Kidney glomerular epithelial cell (primary cell): ENCODE data around the gene TRIM25.
A peak's percentile ranks its signal among the peaks of the same experiment; 100 is the strongest.

Experiments
- DNase-seq: peaks from one replicate; lab custom pipeline; 2025; lab: John Stamatoyannopoulos, UW

The TRIM25 gene

DNA sequence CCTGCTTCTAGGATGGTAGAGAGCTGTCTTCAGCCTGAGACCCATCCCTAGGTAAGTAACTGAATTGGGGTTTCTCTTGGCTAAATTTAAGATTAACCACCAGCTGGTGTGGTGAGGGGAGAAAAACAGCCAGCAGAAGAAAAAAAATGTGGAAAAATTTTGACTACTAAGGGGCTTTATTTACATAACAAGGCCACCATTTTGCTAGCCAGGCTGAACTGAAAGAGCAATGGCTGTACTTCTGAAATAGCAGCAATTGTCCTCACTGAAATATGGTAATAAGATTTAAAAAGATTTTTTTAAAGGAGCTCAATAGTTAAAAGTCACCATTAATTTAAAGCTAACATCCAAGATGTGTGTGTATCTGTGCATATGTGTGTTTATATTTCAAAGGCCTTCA, 12.4 kb upstream of the TRIM25 start:
- DNase-seq = no peak

DNA sequence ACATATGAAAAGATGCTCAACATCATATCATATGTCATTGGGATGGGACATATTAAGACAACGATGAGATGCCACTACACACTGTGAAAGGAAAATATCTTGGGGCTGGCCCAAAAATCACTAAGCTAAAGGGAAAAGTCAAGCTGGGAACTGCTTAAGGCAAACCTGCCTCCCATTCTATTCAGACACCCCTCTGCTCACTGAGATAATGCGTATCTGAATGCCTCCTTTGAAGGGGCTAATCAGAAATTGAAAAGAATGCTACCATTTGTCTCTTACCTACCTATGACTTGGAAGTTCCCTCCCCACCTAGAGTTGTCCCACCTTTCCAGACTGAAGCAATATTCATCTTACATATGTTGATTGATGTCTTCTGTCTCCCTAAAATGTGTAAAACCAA, 11.2 kb upstream of the TRIM25 start:
- DNase-seq = no peak

DNA sequence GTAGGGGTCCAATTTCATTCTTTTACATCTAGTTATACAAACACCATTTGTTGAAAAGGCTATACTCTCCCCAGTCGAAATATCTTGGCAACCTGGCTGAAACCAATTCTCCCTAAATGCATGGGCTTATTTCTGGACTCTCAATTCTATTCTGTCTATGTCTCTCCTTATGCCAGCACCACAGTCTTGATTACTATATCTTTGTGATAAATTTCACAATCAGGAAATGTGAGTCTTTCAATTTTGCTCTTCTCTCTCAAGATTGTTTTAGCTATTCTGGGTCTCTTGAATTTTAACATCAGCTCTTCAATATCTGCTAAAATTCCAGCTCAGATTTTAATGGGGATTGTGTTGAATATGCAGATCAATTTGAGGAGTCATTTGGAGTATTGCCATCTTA, 5.9 kb upstream of the TRIM25 start:
- DNase-seq = no peak

DNA sequence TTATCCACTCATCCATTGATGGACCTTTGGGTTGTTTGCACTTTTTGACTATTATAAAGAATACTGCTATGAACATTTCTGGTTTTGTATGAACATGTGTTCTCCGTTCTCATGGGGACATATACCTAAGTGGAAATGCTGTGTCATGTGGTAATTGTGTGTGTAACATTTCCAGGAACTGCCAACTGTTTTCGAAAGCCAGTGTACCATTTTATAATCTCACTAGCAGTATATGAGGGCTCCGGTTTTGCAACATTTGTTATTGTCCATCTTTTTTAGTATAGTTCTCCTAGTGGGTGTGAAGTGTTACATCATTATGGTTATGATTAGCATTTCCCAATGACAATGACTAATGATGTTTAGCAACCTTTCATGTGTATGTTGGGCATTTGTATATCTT, 5.1 kb upstream of the TRIM25 start:
- DNase-seq = no peak

DNA sequence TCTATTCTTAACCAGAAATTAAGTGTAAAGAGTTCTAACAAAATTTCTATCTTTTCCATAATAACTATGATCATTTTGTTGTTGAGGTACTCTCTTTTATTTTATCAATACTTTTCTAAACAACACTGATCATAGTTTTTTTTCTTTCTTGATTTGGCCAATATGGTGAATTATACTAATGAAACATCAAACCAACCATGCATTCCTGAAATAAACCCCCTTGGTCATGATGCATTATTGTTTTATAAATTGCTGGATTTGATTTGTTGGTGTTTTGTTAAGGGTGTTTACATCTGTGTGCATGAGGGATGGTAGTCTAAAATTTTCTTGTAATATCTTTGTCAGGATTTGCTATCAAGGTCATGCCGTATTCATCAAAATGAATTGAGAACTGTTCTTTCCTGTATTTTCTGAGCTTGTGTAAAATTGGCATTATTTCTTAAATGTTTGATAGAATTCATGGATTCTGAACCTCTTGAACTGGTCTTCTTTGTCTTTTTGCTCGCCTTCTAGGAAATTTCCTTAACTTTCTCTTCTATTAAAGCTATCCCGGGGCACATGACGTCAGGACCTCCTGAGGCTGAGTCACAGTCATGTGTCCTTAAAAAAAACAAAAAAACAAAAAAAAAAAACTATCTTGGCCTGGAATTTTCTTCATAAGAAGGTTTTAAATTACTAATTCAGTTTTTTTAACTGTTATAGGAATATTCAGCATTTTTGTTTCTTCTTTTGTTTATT, 3.9 kb upstream of the TRIM25 start:
- DNase-seq = no peak

DNA sequence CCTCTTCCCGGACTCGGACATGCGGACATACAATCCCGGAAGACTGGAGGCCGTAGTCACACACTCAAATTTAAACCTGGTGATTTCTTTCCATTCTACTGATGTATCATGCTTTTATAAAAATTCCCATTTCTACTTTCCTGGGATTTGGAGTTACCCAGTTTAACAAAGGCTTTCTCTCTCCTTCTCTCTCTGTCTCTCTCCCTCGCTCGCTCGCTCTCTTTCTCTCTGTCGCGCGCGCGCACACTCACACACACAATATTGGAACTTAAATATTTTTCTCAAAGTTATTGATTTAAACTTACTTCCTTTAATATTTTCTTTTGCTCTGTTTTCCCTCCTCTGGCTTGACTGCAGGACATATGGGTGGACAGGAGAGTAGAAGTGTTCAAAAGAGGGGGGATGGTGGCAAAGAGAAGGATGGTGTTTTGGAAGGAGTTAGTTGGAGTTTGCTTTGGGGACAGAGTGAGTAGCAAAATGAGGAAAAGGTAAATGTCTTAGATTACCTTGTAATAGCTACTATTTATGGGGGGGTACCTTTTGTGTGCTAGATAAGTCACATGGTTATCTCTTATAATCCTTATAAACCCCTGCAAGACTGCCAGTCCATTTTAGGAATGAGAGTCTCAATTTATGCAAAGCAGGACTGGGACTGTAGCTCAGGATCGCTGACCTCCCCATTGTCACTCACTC, 878 bp upstream of the TRIM25 start:
- no peak for DNase-seq

DNA sequence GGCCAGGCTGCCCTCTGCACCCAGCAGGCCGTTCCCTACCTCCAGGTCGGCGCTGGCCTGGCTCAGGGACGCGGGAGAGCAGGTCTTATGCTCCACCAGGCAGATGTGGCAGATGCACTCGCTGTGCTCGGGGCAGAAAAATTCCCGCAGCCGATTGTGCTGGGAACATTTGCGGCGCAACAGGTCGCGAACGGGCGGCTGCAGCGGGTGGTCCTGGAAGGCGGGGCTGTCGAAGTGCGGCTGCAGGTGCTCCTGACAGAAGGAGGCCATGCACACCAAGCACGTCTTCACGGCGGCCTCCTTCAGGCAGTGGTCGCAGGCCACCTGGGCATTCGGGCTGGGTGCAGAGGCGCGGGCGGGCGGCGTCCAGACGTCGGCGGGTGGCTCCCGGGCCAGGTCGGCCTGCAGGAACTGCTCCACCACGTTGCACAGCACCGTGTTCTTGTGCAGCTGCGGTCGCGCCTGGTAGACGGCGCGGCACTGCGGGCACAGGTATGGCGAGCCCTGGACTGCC, 439 bp downstream of the TRIM25 start:
- DNase-seq = no peak

DNA sequence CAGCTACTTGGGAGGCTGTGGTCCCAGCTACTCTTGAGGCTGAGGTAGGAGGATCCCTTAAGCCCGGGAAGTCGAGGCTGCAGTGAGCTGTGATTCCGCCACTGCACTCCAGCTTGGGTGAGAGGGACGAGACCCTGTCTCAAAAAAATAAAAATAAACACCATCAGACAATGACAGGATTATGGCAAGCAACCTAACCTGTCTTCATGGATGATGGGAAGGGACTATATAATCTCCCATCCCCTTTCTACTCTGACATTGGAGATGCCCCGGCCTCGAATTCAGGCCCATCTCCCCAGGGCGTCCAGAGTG, 893 bp downstream of the TRIM25 start:
- no peak for DNase-seq

DNA sequence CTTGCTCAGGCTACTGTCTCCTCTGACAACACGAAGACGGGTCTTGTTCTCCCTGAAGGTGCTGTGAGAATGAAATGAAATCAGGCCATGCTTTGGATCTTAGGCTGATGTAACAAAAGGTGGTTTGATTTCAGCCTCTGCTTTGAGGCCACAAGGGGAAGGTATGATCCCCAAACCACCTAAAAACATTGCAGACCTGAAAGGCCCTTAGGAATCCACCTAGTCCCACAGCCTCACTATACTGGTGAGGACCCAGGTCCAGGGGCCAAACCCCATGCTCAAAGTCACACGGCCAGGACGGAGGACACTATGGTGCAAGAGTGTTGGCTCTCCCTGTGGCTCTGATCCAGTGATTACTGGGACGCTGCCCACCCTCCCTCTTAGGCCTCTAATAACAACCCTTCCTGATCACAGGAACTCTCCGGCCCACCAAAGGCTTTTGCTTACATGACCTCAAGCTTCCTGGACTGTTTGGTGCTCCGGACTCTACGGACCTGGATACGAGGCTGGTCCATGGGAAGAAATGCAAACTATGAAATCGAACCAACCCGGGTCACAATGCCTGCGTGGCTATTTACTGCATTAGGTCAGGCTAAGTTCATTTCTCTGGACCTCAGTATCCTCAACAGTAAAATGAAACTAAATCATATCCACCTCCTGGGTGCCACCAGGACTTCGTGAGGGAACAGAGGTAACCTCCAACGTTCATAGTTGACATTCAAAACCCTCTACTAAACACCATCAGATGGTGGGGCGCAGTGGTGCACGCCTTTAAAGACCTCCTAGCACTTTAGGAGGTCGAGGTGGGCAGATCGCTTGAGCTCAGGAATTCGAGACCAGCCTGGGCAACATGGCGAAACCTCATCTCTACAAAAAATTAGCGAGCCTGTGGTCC, 1.5 kb downstream of the TRIM25 start:
- no peak for DNase-seq

DNA sequence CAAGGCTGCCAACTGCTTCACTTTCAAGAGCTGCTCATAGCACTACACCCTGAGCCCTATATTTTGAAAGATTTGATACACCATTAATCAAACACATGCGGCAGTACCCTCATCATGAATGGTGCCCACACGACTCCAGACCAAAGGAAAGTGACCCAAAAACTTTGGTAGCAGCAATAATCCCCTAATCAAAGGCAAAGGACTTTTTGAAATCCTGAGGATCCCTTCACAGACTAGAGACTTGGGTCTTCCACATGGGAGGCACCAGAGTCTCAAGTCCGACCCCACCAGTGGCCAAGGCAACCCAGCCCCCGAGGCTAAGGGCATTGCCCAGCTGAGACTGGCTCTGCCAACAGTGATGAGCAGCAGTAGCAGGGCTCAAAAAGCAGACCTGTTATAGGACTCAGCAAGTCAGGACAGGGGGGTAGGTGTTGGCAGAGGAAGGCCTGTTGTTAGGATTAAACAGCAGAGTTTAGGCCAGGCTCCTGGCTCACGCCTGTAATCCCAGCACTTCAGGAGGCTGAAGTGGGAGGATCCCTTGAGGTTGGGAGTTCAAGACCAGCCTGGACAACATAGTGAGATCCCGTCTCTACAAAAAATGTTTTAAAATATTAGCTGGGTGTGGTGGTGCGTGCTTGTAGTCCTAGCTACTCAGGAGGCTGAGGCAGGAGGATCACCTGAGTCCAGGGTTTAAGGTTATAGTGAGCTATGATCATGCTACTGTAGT, 3.2 kb downstream of the TRIM25 start:
- DNase-seq = no peak

DNA sequence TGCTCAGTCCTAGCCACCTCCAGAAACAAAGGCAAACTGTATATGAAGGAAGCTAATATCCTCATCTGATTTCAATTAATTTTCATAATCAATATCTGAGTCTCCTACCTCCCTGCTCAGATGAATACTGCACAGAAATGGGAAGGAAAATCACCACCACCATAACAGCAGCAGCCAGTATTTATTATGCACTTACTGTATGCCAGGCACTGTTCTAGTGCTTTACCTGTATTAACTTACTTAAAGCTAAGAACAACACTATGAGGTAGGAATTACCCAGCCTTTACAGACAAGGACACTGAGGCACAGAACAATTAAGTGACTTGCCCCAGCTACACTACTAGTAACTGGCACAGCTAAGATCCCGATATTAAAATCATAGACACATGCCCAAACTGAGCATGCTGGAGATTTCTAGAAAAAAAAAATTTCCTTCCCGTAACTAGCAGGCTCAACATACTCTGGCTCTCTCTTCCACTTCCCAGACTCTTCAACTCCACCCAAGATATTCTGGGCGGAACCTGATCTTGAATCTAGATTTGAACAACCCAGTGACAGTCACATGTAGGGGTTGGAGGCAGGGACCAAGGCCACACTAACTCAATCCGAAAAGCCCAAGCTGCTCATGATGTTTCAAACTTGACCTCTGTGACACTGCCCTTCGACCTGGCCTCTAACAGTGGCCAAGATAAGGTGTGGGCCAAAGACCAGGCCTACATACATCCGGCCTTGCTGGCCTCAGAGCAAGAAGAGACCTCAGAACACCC, 3.9 kb downstream of the TRIM25 start:
- no peak for DNase-seq

DNA sequence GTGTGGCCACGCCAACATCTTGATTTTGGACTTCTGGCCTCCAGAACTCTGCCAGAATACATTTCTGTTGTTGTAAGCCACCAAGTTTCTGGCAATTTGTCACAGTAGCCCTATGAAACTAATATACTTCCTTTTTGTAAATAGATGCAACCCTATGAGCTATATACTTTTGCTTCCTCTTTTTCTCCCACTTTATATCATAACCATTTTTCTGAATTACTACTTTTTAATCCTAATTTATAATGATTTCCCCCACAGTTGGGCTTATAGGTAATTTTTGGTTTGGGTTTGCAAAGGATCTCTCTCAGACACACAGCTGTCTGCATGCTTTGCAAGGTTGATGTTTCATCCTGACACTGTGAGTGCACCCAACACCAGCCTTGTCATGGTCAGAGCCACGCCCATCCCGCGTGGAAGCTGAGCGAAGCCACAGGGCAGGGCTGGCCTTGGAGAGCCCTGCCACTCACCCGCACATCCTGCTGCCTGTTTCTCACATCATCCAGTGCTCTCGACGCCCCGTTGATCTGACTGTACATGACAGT, 5.8 kb downstream of the TRIM25 start:
- no peak for DNase-seq

DNA sequence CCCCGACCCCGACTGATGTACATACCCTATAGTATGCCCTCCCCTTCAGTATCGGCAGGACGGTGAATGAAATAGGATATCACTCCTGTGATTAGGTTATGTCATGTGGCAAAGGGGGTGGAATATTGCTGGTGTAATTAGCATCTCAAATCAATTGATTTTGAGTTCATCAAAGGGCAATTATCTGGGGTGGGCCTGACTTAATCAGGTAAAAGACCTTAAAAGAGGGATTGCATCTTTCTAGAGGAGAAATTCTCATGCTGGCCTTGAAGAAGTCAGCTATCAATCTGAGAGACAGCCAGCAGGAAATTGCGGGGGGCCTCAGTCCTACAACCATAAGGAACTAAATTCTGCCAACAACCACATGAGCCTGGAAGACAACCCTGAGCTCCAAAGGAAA, 10.3 kb downstream of the TRIM25 start:
- no peak for DNase-seq

DNA sequence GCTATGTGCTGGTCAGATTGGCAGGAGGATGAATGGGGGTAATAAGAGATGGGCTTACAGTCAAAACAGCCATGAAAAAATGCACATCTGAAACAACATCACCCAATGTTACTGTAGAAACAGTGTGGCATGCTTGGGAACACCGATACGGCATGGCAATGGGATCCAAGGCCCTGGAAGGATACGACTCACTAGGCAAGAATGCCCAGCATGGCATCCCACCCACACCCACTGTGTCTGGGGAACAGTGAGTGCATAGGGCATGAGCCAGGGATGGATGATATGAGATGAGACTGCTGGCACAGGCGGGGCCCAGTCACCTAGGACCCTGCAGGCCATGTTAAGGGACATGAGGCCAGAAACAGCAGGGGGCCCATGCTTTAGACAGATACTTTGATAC, 11.5 kb downstream of the TRIM25 start:
- DNase-seq = peak; percentile 86

DNA sequence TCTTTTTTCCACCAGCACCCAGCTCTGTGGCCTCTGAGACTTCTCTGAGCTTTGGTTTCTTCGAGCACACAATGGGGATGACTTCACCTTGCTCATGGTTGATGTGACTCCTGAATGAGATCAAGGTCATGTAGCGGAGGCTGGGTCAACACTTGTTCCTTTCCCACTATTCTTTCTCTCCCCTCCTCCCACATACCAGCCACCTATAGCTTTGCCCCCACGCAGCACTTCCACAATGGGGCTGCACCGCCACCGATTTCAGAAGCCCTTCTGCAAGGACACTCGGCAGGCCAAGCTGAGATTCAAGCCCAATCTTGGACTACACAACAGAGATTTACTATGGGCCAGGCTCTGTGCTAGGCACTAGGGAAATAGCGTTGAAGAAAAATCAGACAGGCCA, 14.4 kb downstream of the TRIM25 start:
- no peak for DNase-seq

DNA sequence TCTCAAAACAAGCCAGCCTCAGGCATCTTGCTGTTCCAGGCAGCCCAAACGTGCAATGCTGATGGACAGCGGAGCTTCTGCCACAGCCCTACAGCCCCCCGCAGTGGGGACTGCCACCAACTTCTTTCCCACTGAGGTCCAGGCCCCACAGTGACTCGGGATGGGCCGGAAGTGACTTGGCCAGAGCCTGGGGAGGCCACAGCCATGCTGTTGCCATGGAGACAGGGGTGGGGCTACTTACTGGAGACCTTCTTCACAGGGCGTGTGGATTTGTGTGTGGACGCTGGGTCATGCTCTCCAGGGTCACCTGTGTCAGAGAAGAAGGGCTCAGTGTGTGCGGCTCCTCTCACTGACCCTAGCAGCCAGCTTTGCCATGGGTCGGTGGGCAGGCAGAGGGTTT, 15.0 kb downstream of the TRIM25 start:
- DNase-seq = no peak

DNA sequence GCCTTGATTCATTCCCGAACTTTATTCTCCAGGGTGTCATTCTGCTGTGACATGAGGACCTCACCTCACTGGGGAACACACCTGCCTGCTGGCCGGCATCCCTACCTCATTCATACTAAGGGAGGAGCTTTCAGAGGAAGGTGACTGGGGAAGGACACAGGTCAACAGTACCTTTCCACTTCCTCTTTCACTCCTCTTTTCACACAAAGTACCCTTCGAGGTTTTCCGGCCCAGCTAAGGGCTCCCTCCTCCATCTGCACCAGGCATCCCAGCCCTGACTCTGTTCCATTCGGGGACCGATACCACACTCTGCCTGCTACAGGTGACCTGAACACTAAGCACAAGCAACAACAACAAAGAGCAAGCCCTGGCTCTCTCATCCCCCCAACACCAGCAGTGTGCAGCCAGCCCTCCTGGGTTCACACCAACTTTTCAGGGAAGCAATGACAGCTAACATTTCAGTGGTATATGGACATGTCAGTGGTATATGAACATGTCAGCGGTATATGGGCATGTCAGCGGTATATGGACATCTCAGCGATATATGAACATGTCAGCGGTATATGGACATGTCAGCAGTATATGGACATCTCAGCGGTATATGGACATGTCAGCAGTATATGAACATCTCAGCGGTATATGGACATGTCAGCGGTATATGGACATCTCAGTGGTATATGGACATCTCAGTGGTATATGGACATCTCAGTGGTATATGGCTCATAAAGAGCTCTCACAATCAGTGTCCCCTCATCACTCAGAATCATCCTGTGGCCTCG, 16.0 kb downstream of the TRIM25 start:
- DNase-seq = no peak

DNA sequence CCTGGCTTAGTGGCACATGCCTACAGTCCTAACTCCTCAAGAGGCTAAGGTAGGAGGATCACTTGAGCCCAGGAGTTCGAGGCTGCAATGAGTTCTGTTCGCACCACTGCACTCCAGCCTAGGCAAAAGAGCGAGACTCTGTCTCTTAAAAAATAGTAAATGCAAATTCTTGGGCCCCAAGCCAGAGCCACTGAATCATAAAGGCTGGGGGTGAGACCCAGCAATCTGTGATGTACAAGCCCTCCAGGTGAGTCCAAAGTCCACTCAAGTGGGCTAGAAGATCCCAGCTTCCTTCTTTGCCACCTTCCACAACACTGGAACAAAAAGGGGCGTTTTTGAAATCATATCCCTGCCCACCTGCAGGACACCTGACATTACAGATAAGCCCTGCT, 16.9 kb downstream of the TRIM25 start:
- DNase-seq = no peak

DNA sequence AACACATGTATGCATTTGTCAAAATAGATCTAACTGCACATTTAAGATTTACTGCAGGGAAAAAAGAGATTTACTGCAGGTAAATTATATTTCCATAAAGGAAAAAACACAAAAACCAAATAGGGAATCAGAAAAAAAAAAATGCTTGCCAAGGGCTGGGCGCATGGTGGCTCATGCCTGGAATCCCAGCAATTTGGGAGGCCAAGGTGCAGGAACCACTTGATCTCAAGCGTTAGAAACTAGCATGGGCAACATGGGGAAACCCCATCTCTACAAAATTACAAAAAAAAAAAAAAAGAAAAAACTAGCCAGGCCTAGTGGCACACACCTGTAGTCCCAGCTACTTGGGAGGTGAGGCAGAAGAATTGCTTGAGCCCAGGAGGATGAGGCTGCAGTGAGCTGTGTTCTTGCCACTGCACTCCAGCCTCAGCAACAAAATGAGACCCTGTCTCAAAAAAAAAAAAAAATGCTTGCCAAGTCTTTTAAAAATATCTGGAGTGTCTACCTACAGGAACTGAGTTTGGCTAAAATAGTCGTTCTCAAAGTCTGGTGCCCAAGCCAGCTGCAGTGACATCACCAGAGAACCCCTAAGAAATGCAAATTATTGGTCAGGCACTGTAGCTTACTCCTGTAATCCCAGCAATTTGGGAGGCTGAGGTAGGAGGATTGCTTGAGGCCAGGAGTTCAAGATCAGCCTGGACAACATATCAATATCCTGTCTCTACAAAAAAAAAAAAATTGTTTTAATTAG, 17.5 kb downstream of the TRIM25 start:
- no peak for DNase-seq
